ENCODE data around the gene CYFIP1.

GRCh38 chr15:22968366-22968765 lies 11.8 kb downstream of the CYFIP1 start:
- TF ChIP-seq, protein P1, sequence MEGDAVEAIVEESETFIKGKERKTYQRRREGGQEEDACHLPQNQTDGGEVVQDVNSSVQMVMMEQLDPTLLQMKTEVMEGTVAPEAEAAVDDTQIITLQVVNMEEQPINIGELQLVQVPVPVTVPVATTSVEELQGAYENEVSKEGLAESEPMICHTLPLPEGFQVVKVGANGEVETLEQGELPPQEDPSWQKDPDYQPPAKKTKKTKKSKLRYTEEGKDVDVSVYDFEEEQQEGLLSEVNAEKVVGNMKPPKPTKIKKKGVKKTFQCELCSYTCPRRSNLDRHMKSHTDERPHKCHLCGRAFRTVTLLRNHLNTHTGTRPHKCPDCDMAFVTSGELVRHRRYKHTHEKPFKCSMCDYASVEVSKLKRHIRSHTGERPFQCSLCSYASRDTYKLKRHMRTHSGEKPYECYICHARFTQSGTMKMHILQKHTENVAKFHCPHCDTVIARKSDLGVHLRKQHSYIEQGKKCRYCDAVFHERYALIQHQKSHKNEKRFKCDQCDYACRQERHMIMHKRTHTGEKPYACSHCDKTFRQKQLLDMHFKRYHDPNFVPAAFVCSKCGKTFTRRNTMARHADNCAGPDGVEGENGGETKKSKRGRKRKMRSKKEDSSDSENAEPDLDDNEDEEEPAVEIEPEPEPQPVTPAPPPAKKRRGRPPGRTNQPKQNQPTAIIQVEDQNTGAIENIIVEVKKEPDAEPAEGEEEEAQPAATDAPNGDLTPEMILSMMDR (IDR thresholded peaks at IDR 0.05; ENCODE audit: poor library complexity, severe bottlenecking): no peak
- no peak for TF ChIP-seq EP300 (conservative IDR thresholded peaks at IDR 0.05; ENCODE audit: poor library complexity, severe bottlenecking)
- no peak for TF ChIP-seq RAD21 (conservative IDR thresholded peaks at IDR 0.05)

All from neural cell (in vitro differentiated cells).